K562 (cell line): ENCODE results near the gene PPP1R10. TPM values are rescaled to one million over a fixed set of nuclear protein-coding genes. Genes with fewer than 3 reads are reported as not detected.

Experiments used
- BRD4 ChIP-seq: fragments of 200-600 bp; sonication (generic); IDR thresholded peaks from 2 replicates; pipeline ENCODE4 v1.6.1; 2017; ENCODE audit warnings: inconsistent platforms
- CBFA2T3 ChIP-seq: fragments of 450-650 bp; IDR thresholded peaks from 2 replicates; pipeline ENCODE4 v1.6.1; 2017
- CSDE1 ChIP-seq, 2 experiments: fragments of 450-650 bp; IDR thresholded peaks; 2 replicates each; pipeline ENCODE4 v1.6.1; 2016; ENCODE audit warnings: mild to moderate bottlenecking in 1 of 2
- E2F3 ChIP-seq: fragments of 250-450 bp; sonication (Bioruptor Pico); IDR thresholded peaks from 2 replicates; pipeline ENCODE4 v1.4.0; 2020; ENCODE audit warnings: mild to moderate bottlenecking
- ESRRA ChIP-seq: fragments of 450-650 bp; IDR thresholded peaks from 2 replicates; pipeline ENCODE4 v1.6.1; 2014; ENCODE audit warnings: low read depth, mild to moderate bottlenecking, moderate library complexity, borderline replicate concordance
- HMG20B ChIP-seq: fragments of 250-450 bp; sonication (Bioruptor Pico); IDR thresholded peaks from 2 replicates; pipeline ENCODE4 v1.5.0; 2021; ENCODE audit warnings: mild to moderate bottlenecking
- RAD21 ChIP-seq, 2 experiments: fragments of 250-450 bp in 1 of 2; fragments of 450-650 bp in 1 of 2; sonication (Bioruptor Pico) in 1 of 2; formaldehyde crosslinking in 1 of 2; IDR thresholded peaks in 1 of 2; conservative IDR thresholded peaks in 1 of 2; 2 replicates each; pipeline versions ENCODE4 v1.4.0 to v1.8.0; 2020 to 2022; ENCODE audit warnings: mild to moderate bottlenecking in 2 of 2, moderate library complexity in 1 of 2
- RFX5 ChIP-seq: IDR thresholded peaks from 2 replicates; pipeline ENCODE4 v1.6.1; 2011; ENCODE audit warnings: low read depth, mild to moderate bottlenecking, improper control_type of control experiment, low read length
- SIN3B ChIP-seq: fragments of 450-650 bp; IDR thresholded peaks from 2 replicates; pipeline ENCODE4 v1.6.1; 2017; ENCODE audit warnings: low read depth, mild to moderate bottlenecking, moderate library complexity
- SMARCA5 ChIP-seq: fragments of 450-650 bp; IDR thresholded peaks from 2 replicates; pipeline ENCODE4 v1.6.1; 2016
- SRSF1 ChIP-seq: fragments of 200-400 bp; formaldehyde crosslinking; IDR thresholded peaks from 2 replicates; pipeline ENCODE4 v1.6.1; 2017; ENCODE audit warnings: mild to moderate bottlenecking, low read depth, low read length, moderate library complexity
- ZNF12 ChIP-seq: sonication (generic); formaldehyde crosslinking; IDR thresholded peaks from 2 replicates; pipeline ENCODE4 v1.4.0; 2020; ENCODE audit warnings: mild to moderate bottlenecking, missing genetic modification reagents
- ZNF699 ChIP-seq: fragments of 250-450 bp; sonication (Bioruptor Pico); IDR thresholded peaks from 2 replicates; pipeline ENCODE4 v1.8.0; 2021; ENCODE audit warnings: mild to moderate bottlenecking, moderate library complexity; ENCODE audit not compliant: insufficient replicate concordance
- ZSCAN29 ChIP-seq: fragments of 450-650 bp; IDR thresholded peaks from 2 replicates; pipeline ENCODE4 v1.6.1; 2017
- polyA plus RNA-seq, 8 experiments: library from polyadenylated mRNA; depleted of rRNA in 4 of 8; stranded (reverse) in 5 of 8; unstranded in 3 of 8; fragments of >200 nt; fragmentation: Nextera tagmentation in 2 of 8; fragmentation: Illumina TruSeq in 1 of 8; extraction: Ambion mirVana in 2 of 8; extraction: Trizol in 1 of 8; gene quantifications; 2 replicates each; pipeline versions ENCODE4 v1.2.1 to v1.2.3, GENCODE V29; 2011 to 2014; ENCODE audit warnings: inconsistent platforms in 1 of 8, missing spikeins in 1 of 8
- total RNA-seq, 7 experiments: library from RNA; depleted of rRNA in 6 of 7; stranded (reverse); fragments of >200 nt in 6 of 7; fragmentation: Illumina TruSeq in 2 of 7; extraction: Trizol in 2 of 7; gene quantifications; 2 replicates each; pipeline versions ENCODE4 v1.2.1 to v1.2.3, GENCODE V29; 2011 to 2021; ENCODE audit warnings: low replicate concordance in 1 of 7
- TF ChIP-seq, protein P1 (sequence below): fragments of 250-450 bp; sonication (Bioruptor Pico); IDR thresholded peaks from 2 replicates; pipeline ENCODE4 v1.5.0; 2021
- TF ChIP-seq, protein P2 (sequence below), 2 experiments: IDR thresholded peaks; 2 replicates each; pipeline ENCODE4 v1.6.1; 2012; ENCODE audit warnings: improper control_type of control experiment in 2 of 2, low read depth in 2 of 2, low read length in 2 of 2, borderline replicate concordance in 1 of 2
- TF ChIP-seq, protein P3 (sequence below): sonication (generic); formaldehyde crosslinking; IDR thresholded peaks from 2 replicates; pipeline ENCODE4 v1.8.1; 2022; ENCODE audit warnings: missing genetic modification reagents
- TF ChIP-seq, protein P4 (sequence below): sonication (generic); formaldehyde crosslinking; IDR thresholded peaks from 2 replicates; pipeline ENCODE4 v1.8.0; 2022; ENCODE audit warnings: missing genetic modification reagents, mild to moderate bottlenecking, borderline replicate concordance
- TF ChIP-seq, protein P5 (sequence below): fragments of 450-650 bp; IDR thresholded peaks from 2 replicates; pipeline ENCODE4 v1.6.1; 2017; ENCODE audit warnings: antibody characterized with exemption
- TF ChIP-seq, protein P6 (sequence below): fragments of 450-650 bp; IDR thresholded peaks from one replicate; pipeline ENCODE4 v1.6.1; 2018; ENCODE audit warnings: mild to moderate bottlenecking, moderate library complexity; ENCODE audit not compliant: partially characterized antibody

PPP1R10 gene
- total and polyA plus RNA-seq, 9 of the 15 experiments (the other 6 are each of a cell fraction or from before 2014, with no cell fraction given) = 14.1 to 65.5 (median 32.6) TPM

DNA sequence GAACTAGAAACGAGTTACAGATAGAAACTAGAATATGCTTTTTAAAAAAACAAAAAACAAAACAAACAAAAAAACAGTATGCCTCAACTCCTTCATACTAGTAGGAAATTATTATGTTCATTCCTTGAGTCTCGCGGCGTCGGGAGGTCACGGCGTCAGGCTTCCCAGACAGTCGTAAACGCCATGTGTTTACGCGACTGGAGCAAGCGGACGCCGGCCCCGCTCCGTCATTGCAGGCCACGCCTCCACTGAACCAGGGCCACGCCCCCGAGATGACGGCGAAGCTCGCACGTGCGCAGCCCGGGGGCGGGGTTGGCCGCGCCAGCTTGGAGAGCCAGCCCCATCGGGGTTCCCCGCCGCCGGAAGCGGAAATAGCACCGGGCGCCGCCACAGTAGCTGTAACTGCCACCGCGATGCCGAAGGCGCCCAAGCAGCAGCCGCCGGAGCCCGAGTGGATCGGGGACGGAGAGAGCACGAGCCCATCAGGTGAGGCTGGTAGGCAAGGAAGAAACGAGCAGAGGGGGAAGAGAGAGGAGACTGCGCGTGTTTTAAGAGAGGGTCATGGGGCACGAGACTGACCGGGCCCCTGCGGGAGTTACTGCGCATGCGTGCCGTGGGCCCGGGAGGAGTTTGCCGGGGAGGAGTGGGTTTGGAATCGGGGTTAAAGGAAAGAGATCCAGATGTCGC lies 45.8 kb downstream of the PPP1R10 start, which contains the start of gene ABCF1 (continued):
- TF ChIP-seq, protein P1, sequence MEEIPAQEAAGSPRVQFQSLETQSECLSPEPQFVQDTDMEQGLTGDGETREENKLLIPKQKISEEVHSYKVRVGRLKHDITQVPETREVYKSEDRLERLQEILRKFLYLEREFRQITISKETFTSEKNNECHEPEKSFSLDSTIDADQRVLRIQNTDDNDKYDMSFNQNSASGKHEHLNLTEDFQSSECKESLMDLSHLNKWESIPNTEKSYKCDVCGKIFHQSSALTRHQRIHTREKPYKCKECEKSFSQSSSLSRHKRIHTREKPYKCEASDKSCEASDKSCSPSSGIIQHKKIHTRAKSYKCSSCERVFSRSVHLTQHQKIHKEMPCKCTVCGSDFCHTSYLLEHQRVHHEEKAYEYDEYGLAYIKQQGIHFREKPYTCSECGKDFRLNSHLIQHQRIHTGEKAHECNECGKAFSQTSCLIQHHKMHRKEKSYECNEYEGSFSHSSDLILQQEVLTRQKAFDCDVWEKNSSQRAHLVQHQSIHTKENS = no peak
- TF ChIP-seq, protein P2, sequence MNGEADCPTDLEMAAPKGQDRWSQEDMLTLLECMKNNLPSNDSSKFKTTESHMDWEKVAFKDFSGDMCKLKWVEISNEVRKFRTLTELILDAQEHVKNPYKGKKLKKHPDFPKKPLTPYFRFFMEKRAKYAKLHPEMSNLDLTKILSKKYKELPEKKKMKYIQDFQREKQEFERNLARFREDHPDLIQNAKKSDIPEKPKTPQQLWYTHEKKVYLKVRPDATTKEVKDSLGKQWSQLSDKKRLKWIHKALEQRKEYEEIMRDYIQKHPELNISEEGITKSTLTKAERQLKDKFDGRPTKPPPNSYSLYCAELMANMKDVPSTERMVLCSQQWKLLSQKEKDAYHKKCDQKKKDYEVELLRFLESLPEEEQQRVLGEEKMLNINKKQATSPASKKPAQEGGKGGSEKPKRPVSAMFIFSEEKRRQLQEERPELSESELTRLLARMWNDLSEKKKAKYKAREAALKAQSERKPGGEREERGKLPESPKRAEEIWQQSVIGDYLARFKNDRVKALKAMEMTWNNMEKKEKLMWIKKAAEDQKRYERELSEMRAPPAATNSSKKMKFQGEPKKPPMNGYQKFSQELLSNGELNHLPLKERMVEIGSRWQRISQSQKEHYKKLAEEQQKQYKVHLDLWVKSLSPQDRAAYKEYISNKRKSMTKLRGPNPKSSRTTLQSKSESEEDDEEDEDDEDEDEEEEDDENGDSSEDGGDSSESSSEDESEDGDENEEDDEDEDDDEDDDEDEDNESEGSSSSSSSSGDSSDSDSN (IDR thresholded peaks at IDR 0.05; ENCODE audit: borderline replicate concordance in 1 of 2, low read depth in 2 of 2, low read length in 2 of 2) = no peak
- TF ChIP-seq, protein P3, sequence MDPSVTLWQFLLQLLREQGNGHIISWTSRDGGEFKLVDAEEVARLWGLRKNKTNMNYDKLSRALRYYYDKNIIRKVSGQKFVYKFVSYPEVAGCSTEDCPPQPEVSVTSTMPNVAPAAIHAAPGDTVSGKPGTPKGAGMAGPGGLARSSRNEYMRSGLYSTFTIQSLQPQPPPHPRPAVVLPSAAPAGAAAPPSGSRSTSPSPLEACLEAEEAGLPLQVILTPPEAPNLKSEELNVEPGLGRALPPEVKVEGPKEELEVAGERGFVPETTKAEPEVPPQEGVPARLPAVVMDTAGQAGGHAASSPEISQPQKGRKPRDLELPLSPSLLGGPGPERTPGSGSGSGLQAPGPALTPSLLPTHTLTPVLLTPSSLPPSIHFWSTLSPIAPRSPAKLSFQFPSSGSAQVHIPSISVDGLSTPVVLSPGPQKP (CRISPR knock-in tag) = no peak
- TF ChIP-seq ZNF699 = no peak
- peak; percentile 25; the same call in 1 of the 2 replicates for TF ChIP-seq CBFA2T3
- TF ChIP-seq SIN3B = peak; percentile 84
- TF ChIP-seq, protein P4, sequence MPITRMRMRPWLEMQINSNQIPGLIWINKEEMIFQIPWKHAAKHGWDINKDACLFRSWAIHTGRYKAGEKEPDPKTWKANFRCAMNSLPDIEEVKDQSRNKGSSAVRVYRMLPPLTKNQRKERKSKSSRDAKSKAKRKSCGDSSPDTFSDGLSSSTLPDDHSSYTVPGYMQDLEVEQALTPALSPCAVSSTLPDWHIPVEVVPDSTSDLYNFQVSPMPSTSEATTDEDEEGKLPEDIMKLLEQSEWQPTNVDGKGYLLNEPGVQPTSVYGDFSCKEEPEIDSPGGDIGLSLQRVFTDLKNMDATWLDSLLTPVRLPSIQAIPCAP (CRISPR knock-in tag) = no peak
- TF ChIP-seq, protein P5, sequence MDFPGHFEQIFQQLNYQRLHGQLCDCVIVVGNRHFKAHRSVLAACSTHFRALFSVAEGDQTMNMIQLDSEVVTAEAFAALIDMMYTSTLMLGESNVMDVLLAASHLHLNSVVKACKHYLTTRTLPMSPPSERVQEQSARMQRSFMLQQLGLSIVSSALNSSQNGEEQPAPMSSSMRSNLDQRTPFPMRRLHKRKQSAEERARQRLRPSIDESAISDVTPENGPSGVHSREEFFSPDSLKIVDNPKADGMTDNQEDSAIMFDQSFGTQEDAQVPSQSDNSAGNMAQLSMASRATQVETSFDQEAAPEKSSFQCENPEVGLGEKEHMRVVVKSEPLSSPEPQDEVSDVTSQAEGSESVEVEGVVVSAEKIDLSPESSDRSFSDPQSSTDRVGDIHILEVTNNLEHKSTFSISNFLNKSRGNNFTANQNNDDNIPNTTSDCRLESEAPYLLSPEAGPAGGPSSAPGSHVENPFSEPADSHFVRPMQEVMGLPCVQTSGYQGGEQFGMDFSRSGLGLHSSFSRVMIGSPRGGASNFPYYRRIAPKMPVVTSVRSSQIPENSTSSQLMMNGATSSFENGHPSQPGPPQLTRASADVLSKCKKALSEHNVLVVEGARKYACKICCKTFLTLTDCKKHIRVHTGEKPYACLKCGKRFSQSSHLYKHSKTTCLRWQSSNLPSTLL = no peak
- TF ChIP-seq ZNF12 = peak; percentile 63
- no peak for TF ChIP-seq CSDE1 (IDR thresholded peaks at IDR 0.05)
- TF ChIP-seq RAD21 (CRISPR knock-in tag; conservative IDR thresholded peaks at IDR 0.05 in 1 of 2, IDR thresholded peaks at IDR 0.05 in 1 of 2) = no peak
- TF ChIP-seq, protein P6, sequence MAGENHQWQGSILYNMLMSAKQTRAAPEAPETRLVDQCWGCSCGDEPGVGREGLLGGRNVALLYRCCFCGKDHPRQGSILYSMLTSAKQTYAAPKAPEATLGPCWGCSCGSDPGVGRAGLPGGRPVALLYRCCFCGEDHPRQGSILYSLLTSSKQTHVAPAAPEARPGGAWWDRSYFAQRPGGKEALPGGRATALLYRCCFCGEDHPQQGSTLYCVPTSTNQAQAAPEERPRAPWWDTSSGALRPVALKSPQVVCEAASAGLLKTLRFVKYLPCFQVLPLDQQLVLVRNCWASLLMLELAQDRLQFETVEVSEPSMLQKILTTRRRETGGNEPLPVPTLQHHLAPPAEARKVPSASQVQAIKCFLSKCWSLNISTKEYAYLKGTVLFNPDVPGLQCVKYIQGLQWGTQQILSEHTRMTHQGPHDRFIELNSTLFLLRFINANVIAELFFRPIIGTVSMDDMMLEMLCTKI = no peak
- no peak for TF ChIP-seq HMG20B (CRISPR knock-in tag)
- TF ChIP-seq SRSF1 = no peak
- TF ChIP-seq RFX5 = no peak; the same call in 1 of the 2 replicates
- no peak for TF ChIP-seq E2F3 (CRISPR knock-in tag)
- no peak for TF ChIP-seq ZSCAN29
- TF ChIP-seq ESRRA = peak; percentile 76; the same call in 1 of the 2 replicates
- 0 out of 2 replicates have a peak, but pooled peaks have one; percentile 7 for TF ChIP-seq SMARCA5
- peak; percentile 86 for TF ChIP-seq BRD4
